HG02970 (cell line): ENCODE data around the gene LACTBL1.
"Not testable (repeated sequence)": the region's sequence is repeated elsewhere in the genome, so short reads cannot be mapped to it uniquely, and the experiment has no call there.

Experiments used
- ATAC-seq: cut with Tn5 transposase; IDR thresholded peaks from one replicate; pipeline ENCODE4 v1.9.1; 2021; ENCODE audit warnings: mild to moderate bottlenecking, moderate library complexity, moderate number of reproducible peaks; ENCODE audit not compliant: unreplicated experiment, low FRiP score

The LACTBL1 gene

GRCh38 chr1:22972760-22973159 lies at the start of gene LACTBL1:
Gene LACTBL1 (minus strand): TSS chr1:22972866. CDS start chr1:22972316, 550 bp downstream.
- no peak for ATAC-seq

- no peak for ATAC-seq
Observed at GRCh38 chr1:23021834-23022233, 49.2 kb upstream of the LACTBL1 start.

- no peak for ATAC-seq
Observed at GRCh38 chr1:23020706-23021405, 48.2 kb upstream of the LACTBL1 start.

- peak; percentile 22 for ATAC-seq
Observed at GRCh38 chr1:23019863-23020625, 47.4 kb upstream of the LACTBL1 start.

GRCh38 chr1:23019094-23019862 lies 46.6 kb upstream of the LACTBL1 start, which contains the start of gene KDM1A:
Gene KDM1A (plus strand): TSS chr1:23019468. CDS start chr1:23019597, 129 bp downstream.
- ATAC-seq = peak; percentile 90

GRCh38 chr1:23018661-23019093 lies 46.0 kb upstream of the LACTBL1 start:
- no peak for ATAC-seq

- no peak for ATAC-seq
Observed at GRCh38 chr1:23013657-23014056, 41.0 kb upstream of the LACTBL1 start.

GRCh38 chr1:23010025-23010424 lies 37.4 kb upstream of the LACTBL1 start:
- ATAC-seq = not testable (repeated sequence)

GRCh38 chr1:23008901-23009300 lies 36.2 kb upstream of the LACTBL1 start:
- ATAC-seq = no peak

- no peak for ATAC-seq
Observed at GRCh38 chr1:23007106-23007505, 34.4 kb upstream of the LACTBL1 start.

GRCh38 chr1:23004769-23005168 lies 32.1 kb upstream of the LACTBL1 start:
- not testable (repeated sequence) for ATAC-seq

- no peak for ATAC-seq
Observed at GRCh38 chr1:23004112-23004511, 31.4 kb upstream of the LACTBL1 start.

GRCh38 chr1:23002218-23002617 lies 29.6 kb upstream of the LACTBL1 start:
- not testable (repeated sequence) for ATAC-seq

GRCh38 chr1:23000133-23000532 lies 27.5 kb upstream of the LACTBL1 start:
- not testable (repeated sequence) for ATAC-seq

GRCh38 chr1:22997528-22997927 lies 24.9 kb upstream of the LACTBL1 start:
- not testable (repeated sequence) for ATAC-seq

- ATAC-seq = no peak
Observed at GRCh38 chr1:22995774-22996173, 23.1 kb upstream of the LACTBL1 start.

GRCh38 chr1:22993220-22993795 lies 20.6 kb upstream of the LACTBL1 start:
- ATAC-seq = not testable (repeated sequence)

- not testable (repeated sequence) for ATAC-seq
Observed at GRCh38 chr1:22992384-22992783, 19.7 kb upstream of the LACTBL1 start.

GRCh38 chr1:22983944-22984343 lies 11.3 kb upstream of the LACTBL1 start:
- ATAC-seq = no peak

GRCh38 chr1:22980471-22980790 lies 7.8 kb upstream of the LACTBL1 start:
- ATAC-seq = not testable (repeated sequence)

GRCh38 chr1:22978299-22978698 lies 5.6 kb upstream of the LACTBL1 start:
- no peak for ATAC-seq
